Spleen (tissue), 11 donors: ENCODE results near the gene MARCHF7. TPM values are rescaled to one million over a fixed set of nuclear protein-coding genes. Genes with fewer than 3 reads are reported as not detected.
A peak's percentile ranks its signal among the peaks of the same experiment; 100 is the strongest.

Experiments
- DNase-seq: peaks from one replicate; pipeline ENCODE4 v3.0.0-alpha.2; 2020
- H3K27ac ChIP-seq, 8 donors: fragments of 200-600 bp; sonication (generic) in 7 of 8; 1 replicate in 4 of 8; 2 replicates in 4 of 8; pipeline versions ENCODE4 v1.5.0 to v1.8.0; 2016 to 2021; ENCODE audit warnings: inconsistent platforms in 4 of 8, mild to moderate bottlenecking in 4 of 8, moderate library complexity in 1 of 8
- H3K27me3 ChIP-seq, 7 donors: fragments of 200-600 bp; sonication (generic) in 6 of 7; replicated peaks in 1 of 7; 1 replicate in 4 of 7; 2 replicates in 3 of 7; pipeline versions ENCODE4 v1.5.0 to v1.8.0; 2016 to 2021; ENCODE audit warnings: inconsistent platforms in 3 of 7, mild to moderate bottlenecking in 1 of 7
- H3K36me3 ChIP-seq, 6 donors: fragments of 200-600 bp; sonication (generic) in 5 of 6; 1 replicate in 4 of 6; 2 replicates in 2 of 6; pipeline versions ENCODE4 v1.5.0 to v1.8.0; 2016 to 2021; ENCODE audit warnings: inconsistent platforms in 2 of 6
- H3K4me1 ChIP-seq, 6 donors: fragments of 200-600 bp; sonication (generic) in 5 of 6; 1 replicate in 3 of 6; 2 replicates in 3 of 6; pipeline versions ENCODE4 v1.5.0 to v1.8.0; 2016 to 2021; ENCODE audit warnings: inconsistent platforms in 3 of 6
- H3K4me3 ChIP-seq, 8 donors: fragments of 200-600 bp; sonication (generic) in 7 of 8; 1 replicate in 4 of 8; 2 replicates in 4 of 8; pipeline versions ENCODE4 v1.5.0 to v1.8.0; 2016 to 2021; ENCODE audit warnings: inconsistent platforms in 4 of 8, mild to moderate bottlenecking in 4 of 8, moderate library complexity in 2 of 8
- H3K9me3 ChIP-seq, 8 donors: fragments of 200-600 bp; sonication (generic) in 7 of 8; 1 replicate in 4 of 8; 2 replicates in 4 of 8; pipeline versions ENCODE4 v1.5.0 to v1.8.0; 2016 to 2021; ENCODE audit warnings: inconsistent platforms in 4 of 8
- CTCF ChIP-seq, 11 experiments: fragments of 200-600 bp in 7 of 11; fragments of 450-650 bp in 4 of 11; sonication (generic) in 4 of 11; IDR thresholded peaks in 8 of 11; conservative IDR thresholded peaks in 3 of 11; 1 replicate in 7 of 11; 2 replicates in 4 of 11; pipeline versions ENCODE4 v1.4.0 to v1.8.0; 2016 to 2021; ENCODE audit warnings: antibody characterized with exemption in 11 of 11, inconsistent platforms in 4 of 11, mild to moderate bottlenecking in 1 of 11
- POLR2A ChIP-seq, 3 donors: fragments of 450-650 bp; IDR thresholded peaks; one replicate each; pipeline ENCODE4 v1.5.1; 2017; ENCODE audit warnings: antibody characterized with exemption in 3 of 3, mild to moderate bottlenecking in 1 of 3
- POLR2AphosphoS5 ChIP-seq, 3 donors: sonication (generic); formaldehyde crosslinking; IDR thresholded peaks; one replicate each; pipeline ENCODE4 v1.5.1; 2017; ENCODE audit warnings: antibody characterized with exemption in 3 of 3
- WGBS, 5 donors: extraction: QIAGEN DNeasy Blood & Tissue Kit in 3 of 5; methylation state at CpG; one replicate each; pipeline versions ENCODE4 v1.1.5 to v1.1.7; 2013 to 2018; 5-methylcytosine and 5-hydroxymethylcytosine counted together
- intact Hi-C: fragments of 100-400 bp; cut with DNase I; formaldehyde crosslinking; loops from one replicate; pipeline ENCODE4 v1.15.0; 2023; ENCODE audit warnings: low total_unique reads
- polyA plus RNA-seq, 3 donors: library from polyadenylated mRNA; stranded (reverse); fragments of 200-250 nt; gene quantifications; one replicate each; pipeline ENCODE4 v1.2.1, GENCODE V29; 2013
- total RNA-seq, 7 donors: library from RNA; depleted of rRNA in 3 of 7; stranded (reverse); fragments of >200 nt in 3 of 7; fragmentation: NEBNext Ultra II Directional in 4 of 7; extraction: Animal tissue kit (Norgen Biotek cat#: 25700) in 4 of 7; gene quantifications; one replicate each; pipeline versions ENCODE4 v1.1.0 to v1.2.1, GENCODE V29; 2016 to 2021
- donor health status: healthy with polysubstance abuse.
- donor health status: DM: no; HTN: no; CAD: no; lungs with moderate emphysema.
- donor health status: DM: no; HTN: no; CAD: no.
- donor health status: Bipolar disorder and iron deficiency.
- donor health status: healthy.
- donor health status: DM: no; HTN: no; CAD: no.
- donor health status: DM: yes; HTN: yes; CAD: no.

MARCHF7 gene
- total and polyA plus RNA-seq, 10 donors, result 27.7 to 146 (median 98.5) TPM

- intact Hi-C loops, result no loop called here
- Histone ChIP-seq H3K36me3 (peaks cover 0 to 16% (median 4%) of the 10 kb centered on the region in 6 donors), H3K9me3 (no peaks in the 10 kb centered on the region), H3K27ac (peak overlapping the region in 3 of 8 donors; percentile 98 to 100 (median 100)), H3K4me3 (peak overlapping the region in 1 of 8 donors; percentile 78), H3K4me1 (peaks cover 19 to 50% (median 41%) of the 10 kb centered on the region in 6 donors), H3K27me3 (no peaks in the 10 kb centered on the region)
- TF ChIP-seq POLR2A (IDR thresholded peaks at IDR 0.05) (no peak), POLR2AphosphoS5 (IDR thresholded peaks at IDR 0.05) (no peak), CTCF (IDR thresholded peaks at IDR 0.05 in 8 of 11, conservative IDR thresholded peaks at IDR 0.05 in 3 of 11) (no peak)
- 49 to 65% (median 53%) methylated on average over 5 of the region's 5 CpGs for WGBS, 5 donors
- no peak for DNase-seq
These were observed 1.6 kb upstream of the MARCHF7 start for GRCh38 chr2:159710601-159711180.

GRCh38 chr2:159711562-159712142 lies 654 bp upstream of the MARCHF7 start:
- no peak for DNase-seq

GRCh38 chr2:159712929-159713420 lies 669 bp downstream of the MARCHF7 start:
- peak overlapping the region; percentile 71 to 91 (median 83) for H3K4me3 ChIP-seq
- peaks cover 0 to 38% (median 17%) of the 10 kb centered on the region in 6 donors for H3K36me3 ChIP-seq
- TF ChIP-seq POLR2AphosphoS5 (IDR thresholded peaks at IDR 0.05), result no peak
- no peak for TF ChIP-seq CTCF (IDR thresholded peaks at IDR 0.05 in 8 of 11, conservative IDR thresholded peaks at IDR 0.05 in 3 of 11)
- no peak for TF ChIP-seq POLR2A (IDR thresholded peaks at IDR 0.05)
- no peak for DNase-seq
- H3K4me1 ChIP-seq, result peaks cover 26 to 68% (median 60%) of the 10 kb centered on the region in 6 donors
- no peaks in the 10 kb centered on the region for H3K27me3 ChIP-seq
- 0 to 1% (median 1%) methylated on average over 30 to 32 of the region's 32 CpGs for WGBS, 5 donors
- no peaks in the 10 kb centered on the region for H3K9me3 ChIP-seq
- peak overlapping the region; percentile 98 to 100 (median 100) for H3K27ac ChIP-seq
- intact Hi-C loops, result no loop called here

More at GRCh38 chr2:159711562-159712142, 654 bp upstream of the MARCHF7 start:
- Histone ChIP-seq H3K27me3 (no peaks in the 10 kb centered on the region), H3K4me1 (peaks cover 26 to 57% (median 47%) of the 10 kb centered on the region in 6 donors), H3K4me3 (peak overlapping the region; percentile 71 to 91 (median 83)), H3K27ac (peak overlapping the region; percentile 98 to 100 (median 100)), H3K9me3 (no peaks in the 10 kb centered on the region), H3K36me3 (peaks cover 0 to 26% (median 12%) of the 10 kb centered on the region in 6 donors)
- intact Hi-C loops, result no loop called here
- 1 to 2% (median 1%) methylated on average over 10 of the region's 10 CpGs for WGBS, 5 donors
- TF ChIP-seq POLR2AphosphoS5 (IDR thresholded peaks at IDR 0.05) (no peak), CTCF (IDR thresholded peaks at IDR 0.05 in 8 of 11, conservative IDR thresholded peaks at IDR 0.05 in 3 of 11) (no peak), POLR2A (IDR thresholded peaks at IDR 0.05) (no peak)

- Histone ChIP-seq H3K27ac (peak overlapping the region; percentile 98 to 100 (median 100)), H3K36me3 (peaks cover 0 to 46% (median 18%) of the 10 kb centered on the region in 6 donors), H3K4me3 (peak overlapping the region; percentile 71 to 91 (median 83)), H3K27me3 (no peaks in the 10 kb centered on the region), H3K4me1 (peaks cover 26 to 76% (median 67%) of the 10 kb centered on the region in 6 donors), H3K9me3 (no peaks in the 10 kb centered on the region)
- TF ChIP-seq CTCF (IDR thresholded peaks at IDR 0.05 in 8 of 11, conservative IDR thresholded peaks at IDR 0.05 in 3 of 11), result no peak
- no peak for TF ChIP-seq POLR2A (IDR thresholded peaks at IDR 0.05)
- TF ChIP-seq POLR2AphosphoS5 (IDR thresholded peaks at IDR 0.05), result no peak
- WGBS, 5 donors, result 40 to 47% (median 44%) methylated on average over 5 of the region's 5 CpGs
- no peak for DNase-seq
- intact Hi-C loops, result no loop called here
These were observed 1.4 kb downstream of the MARCHF7 start for GRCh38 chr2:159713631-159714246.
